GM13976 (cell line): ENCODE data around the gene PLPP4.

Experiments used
- DNase-seq: peaks from one replicate; pipeline ENCODE4 v3.0.0; 2012; ENCODE audit warnings: low spot score
- in situ Hi-C: fragments of 300-500 bp; cut with MboI; formaldehyde crosslinking; loops from one replicate; pipeline ENCODE4 v1.12.0; 2022; ENCODE audit warnings: low sequenced_read_pairs, mixed read lengths, inconsistent platforms; ENCODE audit not compliant: unreplicated experiment
- TF ChIP-seq, protein P1 (sequence below): IDR thresholded peaks from 2 replicates; pipeline ENCODE4 v1.5.1; 2012; ENCODE audit warnings: borderline replicate concordance, mild to moderate bottlenecking; ENCODE audit not compliant: insufficient read depth; ENCODE audit errors: extremely low read depth, missing control alignments, control extremely low read depth

Gene PLPP4

DNA sequence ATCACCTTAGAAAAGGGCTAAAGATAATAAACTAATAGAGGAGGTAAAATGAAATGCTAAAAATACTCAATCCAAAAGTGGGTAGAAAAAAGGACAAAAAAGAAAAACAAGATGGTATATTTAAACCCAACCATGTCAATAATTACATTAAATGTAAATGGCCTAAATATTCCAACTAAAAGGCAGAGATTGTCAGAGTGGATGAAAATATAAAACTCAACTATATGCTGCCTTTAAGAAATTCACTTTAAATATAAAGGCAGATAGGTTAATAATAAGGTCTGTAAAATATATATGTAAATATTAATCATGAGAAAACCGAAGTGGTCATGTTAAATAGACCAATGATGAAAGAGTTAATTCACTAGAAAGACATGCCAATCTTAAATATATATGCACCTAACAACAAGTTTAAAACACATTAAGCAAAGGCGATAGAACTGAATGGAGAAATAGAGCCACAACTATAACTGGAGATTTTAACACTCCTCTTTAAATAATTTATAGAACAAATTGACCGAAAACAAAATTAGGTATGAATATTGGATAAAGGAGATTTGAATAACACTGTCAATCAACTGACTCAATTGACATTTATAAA lies 159.4 kb downstream of the PLPP4 start:
- TF ChIP-seq, protein P1, sequence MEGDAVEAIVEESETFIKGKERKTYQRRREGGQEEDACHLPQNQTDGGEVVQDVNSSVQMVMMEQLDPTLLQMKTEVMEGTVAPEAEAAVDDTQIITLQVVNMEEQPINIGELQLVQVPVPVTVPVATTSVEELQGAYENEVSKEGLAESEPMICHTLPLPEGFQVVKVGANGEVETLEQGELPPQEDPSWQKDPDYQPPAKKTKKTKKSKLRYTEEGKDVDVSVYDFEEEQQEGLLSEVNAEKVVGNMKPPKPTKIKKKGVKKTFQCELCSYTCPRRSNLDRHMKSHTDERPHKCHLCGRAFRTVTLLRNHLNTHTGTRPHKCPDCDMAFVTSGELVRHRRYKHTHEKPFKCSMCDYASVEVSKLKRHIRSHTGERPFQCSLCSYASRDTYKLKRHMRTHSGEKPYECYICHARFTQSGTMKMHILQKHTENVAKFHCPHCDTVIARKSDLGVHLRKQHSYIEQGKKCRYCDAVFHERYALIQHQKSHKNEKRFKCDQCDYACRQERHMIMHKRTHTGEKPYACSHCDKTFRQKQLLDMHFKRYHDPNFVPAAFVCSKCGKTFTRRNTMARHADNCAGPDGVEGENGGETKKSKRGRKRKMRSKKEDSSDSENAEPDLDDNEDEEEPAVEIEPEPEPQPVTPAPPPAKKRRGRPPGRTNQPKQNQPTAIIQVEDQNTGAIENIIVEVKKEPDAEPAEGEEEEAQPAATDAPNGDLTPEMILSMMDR: no peak
- no peak for DNase-seq
- in situ Hi-C loops: no loop called here

DNA sequence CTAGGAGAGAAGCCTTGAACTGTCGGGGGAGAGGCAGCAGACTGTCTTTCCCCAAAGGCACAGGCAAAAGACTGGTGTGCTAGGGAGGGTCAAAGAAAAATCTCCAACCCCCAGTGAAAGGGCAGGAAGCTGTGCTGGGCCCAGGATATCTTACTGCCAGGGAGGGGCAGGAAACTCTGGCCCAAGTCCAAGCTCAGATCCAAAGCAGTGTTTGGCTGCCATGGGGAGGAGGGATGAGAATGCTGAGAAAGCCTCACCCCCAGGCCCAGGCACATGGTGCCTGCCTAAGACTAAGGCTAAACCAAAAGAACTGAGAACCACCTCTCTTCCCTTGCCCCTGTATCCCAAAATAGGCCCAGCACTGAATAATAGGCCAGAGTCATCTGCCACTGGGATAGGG lies 171.2 kb downstream of the PLPP4 start:
- in situ Hi-C loops: no loop called here
- TF ChIP-seq, protein P1: no peak
- DNase-seq: no peak

DNA sequence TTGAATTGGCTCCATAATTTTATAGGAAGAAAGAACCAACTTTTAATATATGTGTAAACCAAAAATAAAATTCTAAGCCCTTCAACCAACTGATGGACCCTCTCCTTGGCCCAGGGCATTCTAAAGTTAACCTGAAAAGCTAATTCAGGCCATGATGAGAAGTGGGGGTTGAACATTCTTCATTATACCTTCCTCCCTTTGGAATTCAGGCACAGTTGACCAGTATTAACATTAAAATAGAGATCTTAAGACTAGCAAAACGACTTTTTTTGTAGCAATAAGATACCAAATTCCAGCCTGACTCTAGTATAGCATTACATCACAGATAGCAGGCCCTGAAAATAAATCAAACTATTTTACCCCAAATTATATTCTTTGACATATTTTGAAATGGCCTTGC lies 173.2 kb downstream of the PLPP4 start:
- TF ChIP-seq, protein P1: no peak
- no peak for DNase-seq
- in situ Hi-C loops: no loop called here

DNA sequence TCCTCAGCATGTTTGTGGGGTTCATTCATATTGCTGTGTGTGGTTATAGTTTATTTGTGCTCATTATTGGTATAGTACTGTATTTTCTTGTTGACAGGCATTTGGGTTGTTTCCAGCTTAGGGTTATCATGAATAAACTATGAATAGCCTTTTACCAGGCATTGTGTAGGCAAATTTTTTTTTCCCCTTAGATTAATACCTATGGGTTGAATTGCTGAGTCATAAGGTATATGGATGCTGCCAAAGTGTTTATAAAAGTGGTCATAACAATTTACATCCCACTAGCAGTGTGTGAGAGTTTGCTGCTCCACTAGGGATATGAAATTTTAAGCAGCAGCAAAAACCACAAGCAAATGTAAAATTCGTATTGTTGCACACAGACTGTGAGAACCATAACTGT lies 175.0 kb downstream of the PLPP4 start:
- DNase-seq: no peak
- in situ Hi-C loops: no loop called here
- TF ChIP-seq, protein P1: no peak

DNA sequence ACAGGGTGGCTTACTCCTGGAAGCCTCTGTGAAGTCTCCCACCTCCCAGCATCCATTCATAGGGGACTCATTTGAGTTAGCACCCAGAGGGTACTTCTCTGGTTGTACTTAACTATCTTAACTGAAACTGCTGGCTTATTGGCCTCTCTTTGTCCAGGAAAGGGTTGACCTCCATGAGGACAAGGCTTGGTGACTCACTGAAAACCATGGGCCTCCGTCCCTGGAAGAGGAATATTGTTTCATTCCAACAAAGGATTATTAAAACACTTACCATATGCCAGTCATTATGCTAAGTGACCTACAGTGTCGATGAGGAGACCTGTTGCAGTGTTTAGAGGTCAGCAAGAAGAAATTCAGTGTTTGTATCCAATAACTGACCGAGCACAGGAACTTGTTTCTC lies 175.9 kb downstream of the PLPP4 start:
- no peak for DNase-seq
- in situ Hi-C loops: no loop called here
- TF ChIP-seq, protein P1: no peak

DNA sequence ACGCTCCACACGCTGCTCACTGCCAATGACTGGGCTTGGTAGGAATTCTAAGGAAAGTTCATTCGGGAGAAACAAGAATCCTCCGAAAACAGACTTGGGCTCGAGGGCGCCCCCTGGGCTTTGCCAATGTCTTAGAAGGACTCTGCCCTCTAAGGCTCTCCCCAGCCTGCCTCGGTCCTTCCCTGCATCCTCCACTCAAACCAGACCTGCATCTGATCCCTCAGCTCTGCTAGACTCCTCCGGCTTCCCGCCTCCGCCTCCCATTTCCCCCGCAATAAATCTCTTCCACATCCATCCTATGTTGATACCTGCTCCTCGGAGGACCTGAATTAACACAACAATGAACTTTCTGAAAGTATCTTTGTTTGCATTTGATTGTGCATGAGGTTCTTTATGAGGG lies 177.6 kb downstream of the PLPP4 start:
- in situ Hi-C loops: no loop called here
- DNase-seq: no peak
- TF ChIP-seq, protein P1: no peak
